ENCODE data around the gene HOTAIR.

HOTAIR gene

DNA sequence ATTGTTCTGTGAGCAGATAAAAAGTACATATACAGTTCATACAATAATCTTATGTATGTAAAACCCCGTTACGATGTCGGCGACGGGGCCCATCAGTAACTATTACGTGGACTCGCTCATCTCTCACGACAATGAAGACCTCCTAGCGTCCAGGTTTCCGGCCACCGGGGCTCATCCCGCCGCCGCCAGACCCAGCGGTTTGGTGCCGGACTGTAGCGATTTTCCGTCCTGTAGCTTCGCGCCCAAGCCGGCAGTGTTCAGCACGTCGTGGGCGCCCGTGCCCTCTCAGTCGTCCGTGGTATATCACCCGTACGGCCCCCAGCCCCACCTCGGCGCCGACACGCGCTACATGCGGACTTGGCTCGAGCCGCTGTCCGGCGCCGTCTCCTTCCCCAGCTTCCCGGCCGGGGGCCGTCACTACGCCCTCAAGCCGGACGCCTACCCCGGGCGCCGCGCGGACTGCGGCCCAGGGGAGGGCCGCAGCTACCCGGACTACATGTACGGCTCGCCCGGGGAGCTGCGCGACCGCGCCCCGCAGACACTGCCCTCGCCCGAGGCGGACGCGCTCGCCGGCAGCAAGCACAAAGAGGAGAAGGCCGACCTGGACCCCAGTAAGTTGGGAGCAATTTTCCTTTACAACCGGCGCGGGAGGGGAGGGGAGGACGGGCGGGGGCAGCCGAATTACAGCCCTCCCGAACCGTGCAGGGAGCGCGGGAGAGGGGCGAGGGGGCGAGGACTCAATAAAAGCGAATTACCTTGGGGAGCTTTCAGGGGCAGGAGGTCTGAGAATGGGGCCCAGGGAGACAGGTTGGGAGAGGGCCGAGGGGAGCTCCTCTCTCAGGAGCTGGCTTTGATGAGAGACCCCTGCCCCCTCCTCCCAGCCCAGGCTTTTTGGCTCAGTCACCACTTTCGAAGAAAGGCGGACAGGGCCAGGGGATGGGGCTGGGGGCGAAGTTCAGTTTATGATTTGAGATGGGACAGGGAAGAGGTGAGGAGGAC is 25.7 kb upstream of the HOTAIR start, which contains the start of gene HOXC9:
TSS of gene HOXC9 (plus strand) at position 46 of the 999 bp plus-strand sequence. CDS start at position 74, 28 bp downstream.
- no peak for DNase-seq (ENCODE audit: extremely low spot score)
- ChIA-PET POLR2A (no interaction called here), CTCF (interaction anchor here (0.7 to 3.7 kb wide), 7 partner anchors 10 to 214 kb away, joined by 3 to 19 read pairs (median 3); partner anchors contain the start of genes HOXC10 and HOXC5)
- TF ChIP-seq, protein P1, sequence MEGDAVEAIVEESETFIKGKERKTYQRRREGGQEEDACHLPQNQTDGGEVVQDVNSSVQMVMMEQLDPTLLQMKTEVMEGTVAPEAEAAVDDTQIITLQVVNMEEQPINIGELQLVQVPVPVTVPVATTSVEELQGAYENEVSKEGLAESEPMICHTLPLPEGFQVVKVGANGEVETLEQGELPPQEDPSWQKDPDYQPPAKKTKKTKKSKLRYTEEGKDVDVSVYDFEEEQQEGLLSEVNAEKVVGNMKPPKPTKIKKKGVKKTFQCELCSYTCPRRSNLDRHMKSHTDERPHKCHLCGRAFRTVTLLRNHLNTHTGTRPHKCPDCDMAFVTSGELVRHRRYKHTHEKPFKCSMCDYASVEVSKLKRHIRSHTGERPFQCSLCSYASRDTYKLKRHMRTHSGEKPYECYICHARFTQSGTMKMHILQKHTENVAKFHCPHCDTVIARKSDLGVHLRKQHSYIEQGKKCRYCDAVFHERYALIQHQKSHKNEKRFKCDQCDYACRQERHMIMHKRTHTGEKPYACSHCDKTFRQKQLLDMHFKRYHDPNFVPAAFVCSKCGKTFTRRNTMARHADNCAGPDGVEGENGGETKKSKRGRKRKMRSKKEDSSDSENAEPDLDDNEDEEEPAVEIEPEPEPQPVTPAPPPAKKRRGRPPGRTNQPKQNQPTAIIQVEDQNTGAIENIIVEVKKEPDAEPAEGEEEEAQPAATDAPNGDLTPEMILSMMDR (IDR thresholded peaks at IDR 0.05; ENCODE audit: control extremely low read depth, extremely low read depth, low read depth, missing control alignments) = no peak

DNA sequence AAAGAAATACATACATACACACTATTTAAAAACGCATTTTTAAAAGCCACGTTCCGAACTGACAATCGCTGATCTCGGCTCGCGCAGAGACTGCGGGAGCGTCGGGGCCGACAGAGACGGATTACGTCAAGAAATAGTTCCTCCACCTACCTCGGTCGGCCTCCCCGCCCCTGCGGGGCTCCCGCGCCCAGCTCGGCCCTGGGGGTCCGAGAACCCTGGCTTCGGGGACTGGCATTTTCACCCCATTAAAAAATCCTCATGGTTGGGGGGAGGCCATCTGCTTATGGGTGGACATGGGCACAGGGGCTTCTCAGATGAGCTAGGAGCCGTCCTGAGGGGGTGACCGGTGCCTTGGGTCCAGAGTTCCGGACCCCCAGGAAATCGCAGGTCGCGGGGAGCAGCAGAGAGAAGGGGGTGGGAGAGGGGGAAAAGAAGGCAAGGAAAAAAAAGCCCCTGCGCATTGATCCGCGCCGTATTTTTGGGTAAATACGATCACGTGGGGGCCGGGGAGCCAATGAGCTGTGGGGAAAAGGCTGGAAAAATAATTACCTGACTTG is 24.9 kb upstream of the HOTAIR start:
- no peak for DNase-seq (ENCODE audit: extremely low spot score)
- POLR2A ChIA-PET = no interaction called here
- TF ChIP-seq, protein P1 (IDR thresholded peaks at IDR 0.05; ENCODE audit: control extremely low read depth, extremely low read depth, low read depth, missing control alignments) = no peak
- CTCF ChIA-PET = interaction anchor here (0.8 to 3.7 kb wide), 6 partner anchors 14 to 215 kb away, joined by 3 to 19 read pairs (median 5); partner anchors contain the start of genes HOXC10 and HOXC5

DNA sequence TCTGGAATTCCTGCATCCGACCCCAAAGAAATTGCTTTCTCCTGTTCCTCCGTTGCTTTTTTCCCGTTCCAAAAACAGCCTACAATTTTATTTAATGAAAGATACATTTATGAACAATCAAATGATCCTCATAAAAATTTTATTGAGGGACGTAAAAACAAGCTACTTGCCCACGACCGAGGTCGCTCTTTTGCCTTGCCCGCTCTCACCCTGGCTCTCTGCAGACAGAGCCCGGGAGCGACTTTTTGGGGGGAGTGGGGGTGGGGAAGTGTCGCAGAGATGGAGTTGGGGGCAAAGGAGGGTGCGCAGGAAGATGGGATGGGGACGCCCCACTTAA is 24.1 kb upstream of the HOTAIR start:
- no peak for DNase-seq (ENCODE audit: extremely low spot score)
- ChIA-PET CTCF (interaction anchor here (0.8 to 4.5 kb wide), 8 partner anchors 11 to 220 kb away, joined by 3 to 19 read pairs (median 3); partner anchors contain the start of genes HOXC10 and HOXC5), POLR2A (no interaction called here)
- TF ChIP-seq, protein P1 (IDR thresholded peaks at IDR 0.05; ENCODE audit: control extremely low read depth, extremely low read depth, low read depth, missing control alignments) = no peak

DNA sequence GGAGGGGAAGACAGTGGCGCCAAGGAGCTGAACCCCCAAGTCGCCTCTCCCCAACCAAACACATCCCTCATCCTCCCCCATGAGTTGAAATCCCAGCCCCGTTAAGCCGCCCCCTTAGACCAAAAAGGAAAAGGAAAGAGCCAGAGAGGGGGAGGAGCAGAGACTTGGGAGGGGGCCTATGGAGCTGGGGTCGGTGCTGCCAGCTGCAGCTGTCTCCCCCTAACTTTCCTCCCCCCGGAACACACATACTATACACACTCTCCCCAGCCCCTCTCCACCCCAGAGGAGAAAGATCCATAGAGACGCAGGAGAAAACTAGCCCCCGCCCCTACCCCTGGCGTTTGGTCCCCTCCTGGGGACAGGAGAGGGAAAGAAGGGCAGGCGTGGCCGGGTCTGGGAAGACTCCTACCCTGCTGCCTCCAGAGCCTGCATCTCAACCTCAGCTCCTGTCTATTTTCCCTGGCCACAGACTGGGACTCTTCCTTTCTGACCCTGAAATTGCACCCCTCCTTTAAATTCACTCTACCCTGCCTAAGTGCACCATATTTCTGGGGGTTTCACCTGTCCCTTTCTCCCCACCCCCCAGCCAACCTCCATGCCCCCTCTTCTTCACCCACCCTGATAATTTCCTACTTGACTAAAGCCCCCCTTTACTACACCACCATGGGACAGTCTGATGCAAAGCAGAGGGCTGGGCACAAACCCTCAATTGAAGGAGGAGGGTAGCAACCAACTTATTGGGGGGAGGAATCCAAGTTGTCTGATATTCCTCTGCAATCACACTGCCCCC is 23.6 kb upstream of the HOTAIR start:
- TF ChIP-seq, protein P1 (IDR thresholded peaks at IDR 0.05; ENCODE audit: control extremely low read depth, extremely low read depth, low read depth, missing control alignments) = no peak
- POLR2A ChIA-PET = no interaction called here
- CTCF ChIA-PET = interaction anchor here (0.8 to 4.5 kb wide), 9 partner anchors 10 to 221 kb away, joined by 3 to 19 read pairs (median 8); partner anchors contain the start of genes HOXC10 and HOXC5
- no peak for DNase-seq (ENCODE audit: extremely low spot score)

DNA sequence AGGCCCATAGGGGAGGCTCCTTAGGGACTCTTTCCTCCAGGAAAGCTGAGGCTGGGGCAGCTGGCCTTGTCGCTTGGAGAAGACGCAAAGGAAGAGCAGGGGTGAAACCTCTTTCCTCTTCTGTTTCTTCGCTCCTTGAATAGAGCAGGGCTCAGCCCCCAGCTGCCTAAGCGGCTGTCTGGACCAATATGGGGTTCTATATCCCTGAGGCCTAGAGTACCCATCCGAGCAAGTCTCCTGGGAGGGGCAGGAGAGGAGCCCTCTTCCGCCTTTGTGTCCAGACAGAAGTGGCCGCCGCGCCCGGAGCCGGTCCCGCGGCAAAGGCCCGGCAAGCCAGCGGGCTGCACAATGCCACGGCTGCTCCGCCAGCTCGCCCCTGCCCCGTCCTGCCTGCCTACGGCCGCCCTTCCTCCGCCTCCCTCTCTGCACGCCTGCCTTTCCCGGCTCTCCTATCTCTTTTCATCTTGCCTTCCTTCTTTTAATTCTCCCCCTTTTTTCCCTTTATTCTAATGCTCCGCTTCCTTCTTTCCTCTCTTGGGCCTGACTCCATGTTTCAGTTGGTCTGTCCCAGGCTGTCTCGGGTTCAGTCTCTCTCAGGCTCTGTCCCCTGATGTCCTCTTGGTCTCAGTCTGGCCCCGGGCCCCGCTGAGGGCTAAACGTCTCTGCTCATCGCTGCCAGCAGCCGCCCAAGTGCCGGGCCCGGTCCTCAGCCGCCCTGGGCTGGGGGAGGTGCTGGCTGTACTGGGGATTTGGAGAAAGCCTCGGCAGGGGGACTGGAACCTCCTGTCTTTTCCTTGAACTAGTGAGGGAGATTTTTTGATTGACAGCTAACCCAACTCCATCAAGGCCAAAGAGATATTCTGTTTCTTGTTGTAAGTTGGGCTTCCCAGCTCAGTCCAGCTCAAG is 22.7 kb upstream of the HOTAIR start:
- POLR2A ChIA-PET = no interaction called here
- TF ChIP-seq, protein P1 (IDR thresholded peaks at IDR 0.05; ENCODE audit: control extremely low read depth, extremely low read depth, low read depth, missing control alignments) = no peak
- CTCF ChIA-PET = interaction anchor here (1.8 to 4.5 kb wide), 6 partner anchors 9 to 209 kb away, joined by 8 to 19 read pairs (median 10); partner anchors contain the start of genes HOXC10 and HOXC5
- DNase-seq (ENCODE audit: extremely low spot score) = no peak
